ENCODE data around the gene YARS2. TPM values are rescaled to one million over a fixed set of nuclear protein-coding genes. Genes with fewer than 3 reads are reported as not detected.

Gene YARS2
- total and polyA plus RNA-seq, 2 of the 13 experiments (the other 11 are each of a cell fraction or from before 2014, with no cell fraction given), result 17.9 to 39.6 TPM

DNA sequence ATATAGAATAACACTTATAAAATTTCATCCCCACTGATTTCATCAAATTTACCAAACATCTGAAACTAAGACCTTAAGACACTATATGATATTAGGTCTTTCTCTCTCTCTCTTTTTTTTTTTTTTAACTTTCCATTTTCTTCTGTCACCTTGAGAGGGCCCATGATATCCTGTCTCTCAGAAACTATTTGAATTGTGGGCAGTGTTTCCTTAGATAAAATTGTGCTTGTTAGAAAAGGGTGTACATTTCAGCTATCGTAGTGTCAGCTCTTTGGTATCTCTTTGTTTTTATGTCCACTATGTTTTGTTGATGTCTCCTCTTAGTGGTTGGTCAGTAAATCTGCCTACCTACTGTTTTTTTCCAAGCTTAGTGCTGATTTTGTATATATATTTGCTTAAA, 52.8 kb downstream of the YARS2 start (continued):
- TF ChIP-seq, protein P1, sequence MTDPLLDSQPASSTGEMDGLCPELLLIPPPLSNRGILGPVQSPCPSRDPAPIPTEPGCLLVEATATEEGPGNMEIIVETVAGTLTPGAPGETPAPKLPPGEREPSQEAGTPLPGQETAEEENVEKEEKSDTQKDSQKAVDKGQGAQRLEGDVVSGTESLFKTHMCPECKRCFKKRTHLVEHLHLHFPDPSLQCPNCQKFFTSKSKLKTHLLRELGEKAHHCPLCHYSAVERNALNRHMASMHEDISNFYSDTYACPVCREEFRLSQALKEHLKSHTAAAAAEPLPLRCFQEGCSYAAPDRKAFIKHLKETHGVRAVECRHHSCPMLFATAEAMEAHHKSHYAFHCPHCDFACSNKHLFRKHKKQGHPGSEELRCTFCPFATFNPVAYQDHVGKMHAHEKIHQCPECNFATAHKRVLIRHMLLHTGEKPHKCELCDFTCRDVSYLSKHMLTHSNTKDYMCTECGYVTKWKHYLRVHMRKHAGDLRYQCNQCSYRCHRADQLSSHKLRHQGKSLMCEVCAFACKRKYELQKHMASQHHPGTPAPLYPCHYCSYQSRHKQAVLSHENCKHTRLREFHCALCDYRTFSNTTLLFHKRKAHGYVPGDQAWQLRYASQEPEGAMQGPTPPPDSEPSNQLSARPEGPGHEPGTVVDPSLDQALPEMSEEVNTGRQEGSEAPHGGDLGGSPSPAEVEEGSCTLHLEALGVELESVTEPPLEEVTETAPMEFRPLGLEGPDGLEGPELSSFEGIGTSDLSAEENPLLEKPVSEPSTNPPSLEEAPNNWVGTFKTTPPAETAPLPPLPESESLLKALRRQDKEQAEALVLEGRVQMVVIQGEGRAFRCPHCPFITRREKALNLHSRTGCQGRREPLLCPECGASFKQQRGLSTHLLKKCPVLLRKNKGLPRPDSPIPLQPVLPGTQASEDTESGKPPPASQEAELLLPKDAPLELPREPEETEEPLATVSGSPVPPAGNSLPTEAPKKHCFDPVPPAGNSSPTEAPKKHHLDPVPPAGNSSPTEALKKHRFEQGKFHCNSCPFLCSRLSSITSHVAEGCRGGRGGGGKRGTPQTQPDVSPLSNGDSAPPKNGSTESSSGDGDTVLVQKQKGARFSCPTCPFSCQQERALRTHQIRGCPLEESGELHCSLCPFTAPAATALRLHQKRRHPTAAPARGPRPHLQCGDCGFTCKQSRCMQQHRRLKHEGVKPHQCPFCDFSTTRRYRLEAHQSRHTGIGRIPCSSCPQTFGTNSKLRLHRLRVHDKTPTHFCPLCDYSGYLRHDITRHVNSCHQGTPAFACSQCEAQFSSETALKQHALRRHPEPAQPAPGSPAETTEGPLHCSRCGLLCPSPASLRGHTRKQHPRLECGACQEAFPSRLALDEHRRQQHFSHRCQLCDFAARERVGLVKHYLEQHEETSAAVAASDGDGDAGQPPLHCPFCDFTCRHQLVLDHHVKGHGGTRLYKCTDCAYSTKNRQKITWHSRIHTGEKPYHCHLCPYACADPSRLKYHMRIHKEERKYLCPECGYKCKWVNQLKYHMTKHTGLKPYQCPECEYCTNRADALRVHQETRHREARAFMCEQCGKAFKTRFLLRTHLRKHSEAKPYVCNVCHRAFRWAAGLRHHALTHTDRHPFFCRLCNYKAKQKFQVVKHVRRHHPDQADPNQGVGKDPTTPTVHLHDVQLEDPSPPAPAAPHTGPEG (CRISPR knock-in tag; IDR thresholded peaks at IDR 0.05), result no peak
- TF ChIP-seq, protein P2, sequence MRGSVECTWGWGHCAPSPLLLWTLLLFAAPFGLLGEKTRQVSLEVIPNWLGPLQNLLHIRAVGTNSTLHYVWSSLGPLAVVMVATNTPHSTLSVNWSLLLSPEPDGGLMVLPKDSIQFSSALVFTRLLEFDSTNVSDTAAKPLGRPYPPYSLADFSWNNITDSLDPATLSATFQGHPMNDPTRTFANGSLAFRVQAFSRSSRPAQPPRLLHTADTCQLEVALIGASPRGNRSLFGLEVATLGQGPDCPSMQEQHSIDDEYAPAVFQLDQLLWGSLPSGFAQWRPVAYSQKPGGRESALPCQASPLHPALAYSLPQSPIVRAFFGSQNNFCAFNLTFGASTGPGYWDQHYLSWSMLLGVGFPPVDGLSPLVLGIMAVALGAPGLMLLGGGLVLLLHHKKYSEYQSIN (CRISPR knock-in tag; IDR thresholded peaks at IDR 0.05; ENCODE audit: borderline replicate concordance), result no peak

DNA sequence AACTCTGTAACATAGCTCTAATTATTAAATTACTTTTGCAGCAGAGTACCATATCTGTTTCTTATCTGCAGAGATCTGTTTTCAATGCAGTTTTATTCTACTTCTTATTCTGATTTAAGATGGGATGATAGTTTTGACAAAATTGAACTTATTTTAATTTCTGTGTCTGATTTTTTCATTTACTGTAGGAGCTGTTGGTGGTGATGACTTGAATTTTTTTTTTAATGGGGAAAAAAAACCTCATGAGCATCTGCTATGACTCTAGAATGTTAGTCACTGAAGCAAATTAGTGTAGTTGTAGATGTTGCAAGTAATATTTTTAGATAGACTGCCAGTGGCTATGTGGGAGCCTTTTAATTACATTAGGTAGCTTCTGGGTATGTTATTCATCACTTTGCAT, 53.2 kb downstream of the YARS2 start:
- no TSS peak for BruUV-seq (replicated peaks)
- no peak for ATAC-seq
- no peak overlapping the region for H3K4me3 ChIP-seq (replicated peaks in 1 of 3; ENCODE audit: insufficient read depth in 1 of 3, low read depth in 2 of 3, low read length in 3 of 3)
- no peak for TF ChIP-seq ZNF441 (CRISPR knock-in tag; IDR thresholded peaks at IDR 0.05; ENCODE audit: borderline replicate concordance)
- TF ChIP-seq MEIS1 (CRISPR knock-in tag; IDR thresholded peaks at IDR 0.05; ENCODE audit: borderline replicate concordance), result no peak
- TF ChIP-seq, protein P3, sequence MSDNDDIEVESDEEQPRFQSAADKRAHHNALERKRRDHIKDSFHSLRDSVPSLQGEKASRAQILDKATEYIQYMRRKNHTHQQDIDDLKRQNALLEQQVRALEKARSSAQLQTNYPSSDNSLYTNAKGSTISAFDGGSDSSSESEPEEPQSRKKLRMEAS (IDR thresholded peaks at IDR 0.05), result no peak
- no peak for TF ChIP-seq NFE2L1 (CRISPR knock-in tag; IDR thresholded peaks at IDR 0.05; ENCODE audit: borderline replicate concordance)
- TF ChIP-seq, protein P4, sequence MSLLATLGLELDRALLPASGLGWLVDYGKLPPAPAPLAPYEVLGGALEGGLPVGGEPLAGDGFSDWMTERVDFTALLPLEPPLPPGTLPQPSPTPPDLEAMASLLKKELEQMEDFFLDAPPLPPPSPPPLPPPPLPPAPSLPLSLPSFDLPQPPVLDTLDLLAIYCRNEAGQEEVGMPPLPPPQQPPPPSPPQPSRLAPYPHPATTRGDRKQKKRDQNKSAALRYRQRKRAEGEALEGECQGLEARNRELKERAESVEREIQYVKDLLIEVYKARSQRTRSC (CRISPR knock-in tag; IDR thresholded peaks at IDR 0.05; ENCODE audit: low read depth), result no peak
- TF ChIP-seq, protein P5, sequence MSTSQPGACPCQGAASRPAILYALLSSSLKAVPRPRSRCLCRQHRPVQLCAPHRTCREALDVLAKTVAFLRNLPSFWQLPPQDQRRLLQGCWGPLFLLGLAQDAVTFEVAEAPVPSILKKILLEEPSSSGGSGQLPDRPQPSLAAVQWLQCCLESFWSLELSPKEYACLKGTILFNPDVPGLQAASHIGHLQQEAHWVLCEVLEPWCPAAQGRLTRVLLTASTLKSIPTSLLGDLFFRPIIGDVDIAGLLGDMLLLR (CRISPR knock-in tag; IDR thresholded peaks at IDR 0.05), result no peak
- no peak for TF ChIP-seq NR2F2 (IDR thresholded peaks at IDR 0.05; ENCODE audit: borderline replicate concordance, low read depth)
- TF ChIP-seq MAZ (IDR thresholded peaks at IDR 0.05; ENCODE audit: borderline replicate concordance, low read depth, low read length), result no peak
- no peak for TF ChIP-seq MAZ (CRISPR knock-in tag; IDR thresholded peaks at IDR 0.05; ENCODE audit: low read depth)
- TF ChIP-seq ZNF563 (CRISPR knock-in tag; IDR thresholded peaks at IDR 0.05), result no peak
- TF ChIP-seq NCOA2 (CRISPR knock-in tag; IDR thresholded peaks at IDR 0.05), result no peak
- no peak for TF ChIP-seq ZNF143 (CRISPR knock-in tag; IDR thresholded peaks at IDR 0.05)
- TF ChIP-seq ZNF768 (CRISPR knock-in tag; IDR thresholded peaks at IDR 0.05), result no peak
- TF ChIP-seq FOXA1 (IDR thresholded peaks at IDR 0.05), result no peak
- no peak for TF ChIP-seq FOXA1 (CRISPR knock-in tag; IDR thresholded peaks at IDR 0.05)

More for the DNA sequence above, 53.2 kb downstream of the YARS2 start:
- H3K27ac ChIP-seq (ENCODE audit: extremely low read length, insufficient read depth, low read length), result no peak overlapping the region
- H3K79me2 ChIP-seq (ENCODE audit: insufficient read depth, low read length), result peaks cover 17% of the 10 kb centered on the region
- DNase-seq (ENCODE audit: low spot score) (no peak), FAIRE-seq (no peak)
- ChIA-PET CTCF (ENCODE audit: low intra/inter-chr PET ratio, low total read pairs) (no interaction called here), POLR2A (no interaction called here)
- no peaks in the 10 kb centered on the region for H3K27me3 ChIP-seq (ENCODE audit: control insufficient read depth in 1 of 2, insufficient read depth in 2 of 2, low read length in 2 of 2)
- no peak overlapping the region for H3K4me2 ChIP-seq (ENCODE audit: low read depth, low read length)
- H3K9me3 ChIP-seq (ENCODE audit: low read length), result no peaks in the 10 kb centered on the region
- intact Hi-C loops (cut with micrococcal nuclease; ENCODE audit: unreplicated experiment) (no loop called here), in situ Hi-C loops (cut with HindIII; ENCODE audit: extremely low pct_ligation_motif_present, low pct_unique_long_range_greater_than_20kb) (no loop called here)
- H3K9ac ChIP-seq (ENCODE audit: insufficient read depth, low read depth, low read length), result no peak overlapping the region
- no peaks in the 10 kb centered on the region for H3K4me1 ChIP-seq (ENCODE audit: insufficient read depth, low read length)
- H3K36me3 ChIP-seq (replicated peaks in 1 of 2; ENCODE audit: control insufficient read depth in 1 of 2, insufficient read depth in 2 of 2, low read length in 2 of 2), result peaks cover 0 to 26% of the 10 kb centered on the region in 2 experiments; a peak in 4 of 5 replicates
- H2AFZ ChIP-seq (ENCODE audit: low read length), result no peak overlapping the region
- 0 out of 2 replicates have a peak, but pooled peaks cover 7% of the 10 kb centered on the region for H4K20me1 ChIP-seq (ENCODE audit: insufficient read depth, low read length)

Measured in HepG2 (cell line).